ENCODE results near the gene SNX30.
A peak's percentile ranks its signal among the peaks of the same experiment; 100 is the strongest.

Gene SNX30

GRCh38 chr9:112900488-112900887, 149.9 kb downstream of the SNX30 start:
- no peaks in the 10 kb centered on the region for H3K9me3 ChIP-seq (ENCODE audit: insufficient read depth, low read depth, low read length)
- no peaks in the 10 kb centered on the region for H3K4me1 ChIP-seq (ENCODE audit: control insufficient read depth in 1 of 2, insufficient read depth in 2 of 2, low read length in 2 of 2)
- H3K4me2 ChIP-seq (ENCODE audit: low read length), result no peak overlapping the region
- H3K27ac ChIP-seq (ENCODE audit: low read depth, low read length), result no peak overlapping the region
- no peak overlapping the region for H2BK12ac ChIP-seq (ENCODE audit: low read length)
- H3K18ac ChIP-seq (ENCODE audit: low read length), result no peak overlapping the region
- no peak overlapping the region for H3K9ac ChIP-seq (ENCODE audit: low read length)
- no peak overlapping the region for H2BK5ac ChIP-seq (ENCODE audit: low read depth, low read length, poor library complexity)
- H3K23ac ChIP-seq (ENCODE audit: low read length), result no peak overlapping the region
- no peak overlapping the region for H2BK120ac ChIP-seq (ENCODE audit: insufficient read depth, low read length, poor library complexity)
- no peak overlapping the region for H4K91ac ChIP-seq (ENCODE audit: low read depth, low read length)
- H4K12ac ChIP-seq (ENCODE audit: low read depth, low read length), result no peak overlapping the region
- H3K79me2 ChIP-seq (ENCODE audit: control insufficient read depth, insufficient read depth, low read length, poor library complexity), result no peaks in the 10 kb centered on the region
- H3K4me3 ChIP-seq (ENCODE audit: low read depth, low read length), result no peak overlapping the region
- no peak for DNase-seq
- WGBS (ENCODE audit: extremely low coverage, insufficient coverage, insufficient read length), result no CpG with 5 or more reads among the region's 4 CpGs
- no peak overlapping the region for H2AFZ ChIP-seq (ENCODE audit: insufficient read depth, low read length, poor library complexity)
- H3K36me3 ChIP-seq (ENCODE audit: control insufficient read depth in 1 of 2, insufficient read depth in 2 of 2, low read length in 2 of 2), result no peaks in the 10 kb centered on the region
- no peak overlapping the region for H3K14ac ChIP-seq (ENCODE audit: low read length)
- H4K8ac ChIP-seq (ENCODE audit: low read depth, low read length), result no peak overlapping the region
- H3K79me1 ChIP-seq (ENCODE audit: low read length), result no peaks in the 10 kb centered on the region
- H3K4ac ChIP-seq (ENCODE audit: low read depth, low read length), result no peak overlapping the region
- H2AK5ac ChIP-seq (ENCODE audit: low read length), result no peak overlapping the region
- H3K27me3 ChIP-seq (ENCODE audit: insufficient read depth, low read length), result no peaks in the 10 kb centered on the region

- Histone ChIP-seq H3K4ac (ENCODE audit: low read depth, low read length) (no peak overlapping the region), H3K14ac (ENCODE audit: low read length) (no peak overlapping the region), H3K27ac (ENCODE audit: low read depth, low read length) (no peak overlapping the region), H3K4me1 (ENCODE audit: control insufficient read depth in 1 of 2, insufficient read depth in 2 of 2, low read length in 2 of 2) (no peaks in the 10 kb centered on the region), H2BK5ac (ENCODE audit: low read depth, low read length, poor library complexity) (no peak overlapping the region), H2AK5ac (ENCODE audit: low read length) (no peak overlapping the region), H3K9ac (ENCODE audit: low read length) (no peak overlapping the region), H4K91ac (ENCODE audit: low read depth, low read length) (no peak overlapping the region), H3K4me2 (ENCODE audit: low read length) (no peak overlapping the region), H2BK120ac (ENCODE audit: insufficient read depth, low read length, poor library complexity) (no peak overlapping the region), H3K79me1 (ENCODE audit: low read length) (no peaks in the 10 kb centered on the region), H3K23ac (ENCODE audit: low read length) (no peak overlapping the region), H2BK12ac (ENCODE audit: low read length) (no peak overlapping the region), H3K9me3 (ENCODE audit: insufficient read depth, low read depth, low read length) (no peaks in the 10 kb centered on the region), H4K8ac (ENCODE audit: low read depth, low read length) (no peak overlapping the region), H3K18ac (ENCODE audit: low read length) (no peak overlapping the region), H4K12ac (ENCODE audit: low read depth, low read length) (no peak overlapping the region), H3K36me3 (ENCODE audit: control insufficient read depth in 1 of 2, insufficient read depth in 2 of 2, low read length in 2 of 2) (no peaks in the 10 kb centered on the region), H2AFZ (ENCODE audit: insufficient read depth, low read length, poor library complexity) (no peak overlapping the region), H3K79me2 (ENCODE audit: control insufficient read depth, insufficient read depth, low read length, poor library complexity) (no peaks in the 10 kb centered on the region), H3K4me3 (ENCODE audit: low read depth, low read length) (no peak overlapping the region), H3K27me3 (ENCODE audit: insufficient read depth, low read length) (no peaks in the 10 kb centered on the region)
- no CpG with 5 or more reads among the region's 1 CpG for WGBS (ENCODE audit: extremely low coverage, insufficient coverage, insufficient read length)
- no peak for DNase-seq
Observed at GRCh38 chr9:112900901-112901300, 150.3 kb downstream of the SNX30 start.

- H2AK5ac ChIP-seq (ENCODE audit: low read length), result no peak overlapping the region
- no peak overlapping the region for H2BK12ac ChIP-seq (ENCODE audit: low read length)
- no peak overlapping the region for H2BK5ac ChIP-seq (ENCODE audit: low read depth, low read length, poor library complexity)
- H3K36me3 ChIP-seq (ENCODE audit: control insufficient read depth in 1 of 2, insufficient read depth in 2 of 2, low read length in 2 of 2), result no peaks in the 10 kb centered on the region
- H4K12ac ChIP-seq (ENCODE audit: low read depth, low read length), result no peak overlapping the region
- no peak overlapping the region for H3K4me3 ChIP-seq (ENCODE audit: low read depth, low read length)
- H3K4me2 ChIP-seq (ENCODE audit: low read length), result no peak overlapping the region
- no peak for DNase-seq
- no peak overlapping the region for H3K4ac ChIP-seq (ENCODE audit: low read depth, low read length)
- H3K79me2 ChIP-seq (ENCODE audit: control insufficient read depth, insufficient read depth, low read length, poor library complexity), result no peaks in the 10 kb centered on the region
- H3K9me3 ChIP-seq (ENCODE audit: insufficient read depth, low read depth, low read length), result no peaks in the 10 kb centered on the region
- H4K8ac ChIP-seq (ENCODE audit: low read depth, low read length), result no peak overlapping the region
- no peak overlapping the region for H2AFZ ChIP-seq (ENCODE audit: insufficient read depth, low read length, poor library complexity)
- H3K79me1 ChIP-seq (ENCODE audit: low read length), result no peaks in the 10 kb centered on the region
- H3K18ac ChIP-seq (ENCODE audit: low read length), result no peak overlapping the region
- H3K14ac ChIP-seq (ENCODE audit: low read length), result no peak overlapping the region
- H3K4me1 ChIP-seq (ENCODE audit: control insufficient read depth in 1 of 2, insufficient read depth in 2 of 2, low read length in 2 of 2), result no peaks in the 10 kb centered on the region
- H2BK120ac ChIP-seq (ENCODE audit: insufficient read depth, low read length, poor library complexity), result no peak overlapping the region
- no peak overlapping the region for H4K91ac ChIP-seq (ENCODE audit: low read depth, low read length)
- H3K23ac ChIP-seq (ENCODE audit: low read length), result no peak overlapping the region
- H3K27ac ChIP-seq (ENCODE audit: low read depth, low read length), result no peak overlapping the region
- WGBS (ENCODE audit: extremely low coverage, insufficient coverage, insufficient read length), result no CpG with 5 or more reads among the region's 4 CpGs
- no peak overlapping the region for H3K9ac ChIP-seq (ENCODE audit: low read length)
- no peaks in the 10 kb centered on the region for H3K27me3 ChIP-seq (ENCODE audit: insufficient read depth, low read length)
Observed at GRCh38 chr9:112905084-112905483, 154.5 kb downstream of the SNX30 start.

GRCh38 chr9:112911736-112912135, 161.2 kb downstream of the SNX30 start:
- Histone ChIP-seq H2BK120ac (ENCODE audit: insufficient read depth, low read length, poor library complexity) (no peak overlapping the region), H2BK5ac (ENCODE audit: low read depth, low read length, poor library complexity) (no peak overlapping the region), H2AFZ (ENCODE audit: insufficient read depth, low read length, poor library complexity) (no peak overlapping the region), H3K27me3 (ENCODE audit: insufficient read depth, low read length) (no peaks in the 10 kb centered on the region), H3K4me1 (ENCODE audit: control insufficient read depth in 1 of 2, insufficient read depth in 2 of 2, low read length in 2 of 2) (no peaks in the 10 kb centered on the region), H3K79me1 (ENCODE audit: low read length) (no peaks in the 10 kb centered on the region), H2AK5ac (ENCODE audit: low read length) (no peak overlapping the region), H2BK12ac (ENCODE audit: low read length) (no peak overlapping the region), H3K36me3 (ENCODE audit: control insufficient read depth in 1 of 2, insufficient read depth in 2 of 2, low read length in 2 of 2) (no peaks in the 10 kb centered on the region), H3K18ac (ENCODE audit: low read length) (no peak overlapping the region), H3K23ac (ENCODE audit: low read length) (no peak overlapping the region), H4K8ac (ENCODE audit: low read depth, low read length) (no peak overlapping the region), H3K4ac (ENCODE audit: low read depth, low read length) (no peak overlapping the region), H3K14ac (ENCODE audit: low read length) (no peak overlapping the region), H3K9me3 (ENCODE audit: insufficient read depth, low read depth, low read length) (no peaks in the 10 kb centered on the region), H3K4me2 (ENCODE audit: low read length) (no peak overlapping the region), H4K91ac (ENCODE audit: low read depth, low read length) (no peak overlapping the region), H3K9ac (ENCODE audit: low read length) (no peak overlapping the region), H3K4me3 (ENCODE audit: low read depth, low read length) (no peak overlapping the region), H3K79me2 (ENCODE audit: control insufficient read depth, insufficient read depth, low read length, poor library complexity) (no peaks in the 10 kb centered on the region), H3K27ac (ENCODE audit: low read depth, low read length) (no peak overlapping the region), H4K12ac (ENCODE audit: low read depth, low read length) (no peak overlapping the region)
- no CpG with 5 or more reads among the region's 2 CpGs for whole genome bisulfite sequencing (ENCODE audit: extremely low coverage, insufficient coverage, insufficient read length)
- peak in 1 of 2 donors; percentile 55 for DNase-seq
